HG03280 (cell line): ENCODE measurements around the gene NANOS3.

ENCODE experiments used
- ATAC-seq: cut with Tn5 transposase; IDR thresholded peaks from one replicate; pipeline ENCODE4 v1.9.1; 2021; ENCODE audit warnings: mild to moderate bottlenecking, moderate library complexity; ENCODE audit not compliant: unreplicated experiment

NANOS3 gene

GRCh38 chr19:13884726-13885591, 8.0 kb downstream of the NANOS3 start:
- no peak for ATAC-seq

- ATAC-seq, result no peak
Observed at GRCh38 chr19:13885826-13886365, 9.0 kb downstream of the NANOS3 start.

GRCh38 chr19:13887018-13887436, 10.1 kb downstream of the NANOS3 start:
- ATAC-seq, result no peak

- ATAC-seq, result no peak
Observed at GRCh38 chr19:13887517-13887916, 10.6 kb downstream of the NANOS3 start.

GRCh38 chr19:13888281-13888680, 11.3 kb downstream of the NANOS3 start:
- no peak for ATAC-seq

- ATAC-seq, result no peak
Observed at GRCh38 chr19:13890136-13890535, 13.2 kb downstream of the NANOS3 start.

GRCh38 chr19:13892870-13893269, 15.9 kb downstream of the NANOS3 start:
- ATAC-seq, result no peak

- ATAC-seq, result no peak
Observed at GRCh38 chr19:13894552-13894951, 17.6 kb downstream of the NANOS3 start.

GRCh38 chr19:13896227-13896626, 19.3 kb downstream of the NANOS3 start:
- ATAC-seq, result no peak

GRCh38 chr19:13899393-13899792, 22.5 kb downstream of the NANOS3 start:
- no peak for ATAC-seq

- no peak for ATAC-seq
Observed at GRCh38 chr19:13899912-13900584, 23.1 kb downstream of the NANOS3 start.

GRCh38 chr19:13902993-13903555, 26.1 kb downstream of the NANOS3 start:
- no peak for ATAC-seq

GRCh38 chr19:13905634-13906520, 28.9 kb downstream of the NANOS3 start, which contains the start of the genes BRME1 and CC2D1A:
TSS of gene BRME1 (minus strand) at chr19:13906117. CDS start at chr19:13904892, 1,225 bp downstream.
TSS of gene CC2D1A (plus strand) at chr19:13906201. CDS start at chr19:13906442, 241 bp downstream.
- ATAC-seq, result peak; percentile 97

- ATAC-seq, result no peak
Observed at GRCh38 chr19:13906521-13906904, 29.6 kb downstream of the NANOS3 start.

GRCh38 chr19:13906910-13907309, 30.0 kb downstream of the NANOS3 start:
- ATAC-seq, result no peak

- ATAC-seq, result no peak
Observed at GRCh38 chr19:13908674-13909073, 31.7 kb downstream of the NANOS3 start.

GRCh38 chr19:13909430-13909829, 32.5 kb downstream of the NANOS3 start:
- no peak for ATAC-seq

GRCh38 chr19:13913352-13913751, 36.4 kb downstream of the NANOS3 start:
- ATAC-seq, result no peak

- ATAC-seq, result no peak
Observed at GRCh38 chr19:13914777-13915176, 37.8 kb downstream of the NANOS3 start.

GRCh38 chr19:13917888-13918406, 41.0 kb downstream of the NANOS3 start:
- no peak for ATAC-seq
